Colonic mucosa (tissue), 4 donors: ENCODE data around the gene PIGN. TPM values are rescaled to one million over a fixed set of nuclear protein-coding genes. Genes with fewer than 3 reads are reported as not detected.
A peak's percentile ranks its signal among the peaks of the same experiment; 100 is the strongest.

Experiments
- DNase-seq: peaks from one replicate; pipeline ENCODE4 v3.0.0-alpha.2; 2020
- H3K27ac ChIP-seq: fragments of 200-600 bp; one replicate; pipeline ENCODE4 v1.8.0; 2021
- H3K27me3 ChIP-seq: fragments of 200-600 bp; one replicate; pipeline ENCODE4 v1.8.0; 2021
- H3K36me3 ChIP-seq: fragments of 200-600 bp; one replicate; pipeline ENCODE4 v1.8.0; 2021
- H3K4me1 ChIP-seq: fragments of 200-600 bp; one replicate; pipeline ENCODE4 v1.8.0; 2021; ENCODE audit warnings: mild to moderate bottlenecking
- H3K4me3 ChIP-seq: fragments of 200-600 bp; one replicate; pipeline ENCODE4 v1.8.0; 2021
- H3K9ac ChIP-seq, 2 donors: one replicate each; pipeline ENCODE4 v1.7.0; 2013; ENCODE audit warnings: control low read depth in 2 of 2, low read depth in 2 of 2, low read length in 2 of 2
- H3K9me3 ChIP-seq: fragments of 200-600 bp; one replicate; pipeline ENCODE4 v1.8.0; 2021
- intact Hi-C: fragments of 100-400 bp; cut with DNase I; formaldehyde crosslinking; loops from one replicate; pipeline ENCODE4 v1.14.1; 2022
- total RNA-seq, 2 donors: library from RNA; stranded (reverse); fragmentation: NEBNext Ultra II Directional in 1 of 2; extraction: Animal tissue kit (Norgen Biotek cat#: 25700) in 1 of 2; gene quantifications; one replicate each; pipeline ENCODE4 v1.2.1, GENCODE V29; 2021
- TF ChIP-seq, protein P1 (sequence below): fragments of 200-600 bp; IDR thresholded peaks from one replicate; pipeline ENCODE4 v1.8.0; 2022; ENCODE audit warnings: antibody characterized with exemption, mild to moderate bottlenecking
- donor health status: healthy.
- donor health status: DM: no; HTN: no; CAD: no.
- donor health status: DM: no; HTN: no; CAD: no.

The PIGN gene
- total RNA-seq, 2 donors from 2014 or later, result 30.1 to 37.9 TPM

- H3K4me1 ChIP-seq, result no peaks in the 10 kb centered on the region
- intact Hi-C loops, result no loop called here
- TF ChIP-seq, protein P1, sequence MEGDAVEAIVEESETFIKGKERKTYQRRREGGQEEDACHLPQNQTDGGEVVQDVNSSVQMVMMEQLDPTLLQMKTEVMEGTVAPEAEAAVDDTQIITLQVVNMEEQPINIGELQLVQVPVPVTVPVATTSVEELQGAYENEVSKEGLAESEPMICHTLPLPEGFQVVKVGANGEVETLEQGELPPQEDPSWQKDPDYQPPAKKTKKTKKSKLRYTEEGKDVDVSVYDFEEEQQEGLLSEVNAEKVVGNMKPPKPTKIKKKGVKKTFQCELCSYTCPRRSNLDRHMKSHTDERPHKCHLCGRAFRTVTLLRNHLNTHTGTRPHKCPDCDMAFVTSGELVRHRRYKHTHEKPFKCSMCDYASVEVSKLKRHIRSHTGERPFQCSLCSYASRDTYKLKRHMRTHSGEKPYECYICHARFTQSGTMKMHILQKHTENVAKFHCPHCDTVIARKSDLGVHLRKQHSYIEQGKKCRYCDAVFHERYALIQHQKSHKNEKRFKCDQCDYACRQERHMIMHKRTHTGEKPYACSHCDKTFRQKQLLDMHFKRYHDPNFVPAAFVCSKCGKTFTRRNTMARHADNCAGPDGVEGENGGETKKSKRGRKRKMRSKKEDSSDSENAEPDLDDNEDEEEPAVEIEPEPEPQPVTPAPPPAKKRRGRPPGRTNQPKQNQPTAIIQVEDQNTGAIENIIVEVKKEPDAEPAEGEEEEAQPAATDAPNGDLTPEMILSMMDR, result no peak
- no peaks in the 10 kb centered on the region for H3K9me3 ChIP-seq
- no peaks in the 10 kb centered on the region for H3K36me3 ChIP-seq
- H3K27ac ChIP-seq, result no peak overlapping the region
- H3K27me3 ChIP-seq, result no peaks in the 10 kb centered on the region
- H3K9ac ChIP-seq, result no peak overlapping the region
- no peak for DNase-seq
- H3K4me3 ChIP-seq, result no peak overlapping the region
Measured at GRCh38 chr18:62066102-62066818, 120.6 kb downstream of the PIGN start.

- Histone ChIP-seq H3K27me3 (no peaks in the 10 kb centered on the region), H3K9me3 (no peaks in the 10 kb centered on the region), H3K4me1 (no peaks in the 10 kb centered on the region), H3K4me3 (no peak overlapping the region), H3K36me3 (no peaks in the 10 kb centered on the region), H3K27ac (no peak overlapping the region), H3K9ac (no peak overlapping the region)
- DNase-seq, result no peak
- intact Hi-C loops, result no loop called here
- TF ChIP-seq, protein P1, result no peak
Measured at GRCh38 chr18:62064361-62064760, 122.5 kb downstream of the PIGN start.

DNA sequence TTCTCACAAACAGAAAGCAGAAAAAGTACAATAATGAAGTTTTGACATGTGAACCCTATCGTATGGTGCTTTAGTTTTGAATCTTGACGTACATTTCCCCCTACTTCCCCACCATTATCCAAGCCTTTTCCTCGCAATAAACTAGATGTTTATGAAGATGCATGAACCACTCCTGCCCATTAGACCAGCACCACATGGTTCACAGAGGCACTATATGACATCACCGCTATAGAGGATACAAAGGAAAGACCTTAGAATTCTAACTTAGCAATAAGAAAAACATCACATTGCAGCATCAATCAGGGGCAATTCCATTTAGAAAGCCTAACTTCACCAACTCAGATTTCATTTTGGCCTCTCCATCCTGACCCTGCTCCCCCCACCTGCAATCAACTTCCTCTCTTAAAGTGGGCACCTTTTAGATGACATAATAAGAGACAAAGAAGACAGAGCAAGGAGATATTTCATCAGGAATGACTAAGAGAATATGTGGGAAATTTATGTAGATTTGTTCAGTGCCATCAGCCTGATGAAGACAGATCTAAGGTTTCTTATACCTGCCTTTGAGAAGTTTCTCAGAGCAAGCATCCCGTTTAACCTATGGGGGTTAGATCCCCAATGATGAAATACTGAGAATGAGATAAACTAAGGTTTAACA is 124.9 kb downstream of the PIGN start:
- Histone ChIP-seq H3K36me3 (no peaks in the 10 kb centered on the region), H3K4me1 (no peaks in the 10 kb centered on the region), H3K9ac (no peak overlapping the region), H3K9me3 (no peaks in the 10 kb centered on the region), H3K27me3 (no peaks in the 10 kb centered on the region), H3K4me3 (no peak overlapping the region), H3K27ac (peak overlapping the region; percentile 59)
- DNase-seq, result no peak
- TF ChIP-seq, protein P1, result no peak
- intact Hi-C loops, result no loop called here

GRCh38 chr18:62060820-62061219 is 126.0 kb downstream of the PIGN start:
- peak; percentile 32 for DNase-seq
- intact Hi-C loops, result no loop called here
- peak overlapping the region; percentile 59 for H3K27ac ChIP-seq
- no peaks in the 10 kb centered on the region for H3K9me3 ChIP-seq
- no peaks in the 10 kb centered on the region for H3K36me3 ChIP-seq
- no peaks in the 10 kb centered on the region for H3K4me1 ChIP-seq
- TF ChIP-seq, protein P1, result no peak
- H3K4me3 ChIP-seq, result no peak overlapping the region
- H3K9ac ChIP-seq, result no peak overlapping the region
- H3K27me3 ChIP-seq, result no peaks in the 10 kb centered on the region

DNA sequence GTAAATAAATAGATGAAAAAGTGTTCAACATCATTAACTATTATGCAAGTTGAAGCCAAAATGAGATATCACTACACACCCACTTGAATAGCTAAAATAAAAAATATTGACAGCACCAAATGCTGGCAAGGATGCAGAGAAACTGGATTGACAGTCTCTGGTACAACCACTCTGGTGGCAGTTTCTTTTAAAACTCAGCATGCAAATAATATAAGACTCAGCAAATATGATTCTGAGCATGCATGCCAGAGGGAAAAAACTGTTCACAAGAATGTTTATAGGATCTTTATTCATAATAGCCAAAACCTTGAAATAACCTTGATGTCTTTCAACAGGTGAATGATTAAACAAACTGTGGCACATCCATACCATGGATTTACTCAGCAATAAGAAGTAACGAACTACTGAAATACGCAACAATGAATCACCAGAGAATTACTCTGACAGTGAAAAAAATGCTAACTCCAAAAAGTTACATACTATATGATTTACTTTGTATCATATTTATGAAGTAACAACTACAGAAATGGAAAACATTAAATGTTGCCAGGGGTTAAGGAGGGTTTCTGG is 131.8 kb downstream of the PIGN start:
- TF ChIP-seq, protein P1, result no peak
- no peak for DNase-seq
- intact Hi-C loops, result no loop called here
- Histone ChIP-seq H3K27ac (no peak overlapping the region), H3K27me3 (no peaks in the 10 kb centered on the region), H3K36me3 (no peaks in the 10 kb centered on the region), H3K4me1 (no peaks in the 10 kb centered on the region), H3K9me3 (no peaks in the 10 kb centered on the region), H3K9ac (no peak overlapping the region), H3K4me3 (no peak overlapping the region)
